ENCODE measurements around the gene MALSU1. TPM values are rescaled to one million over a fixed set of nuclear protein-coding genes. Genes with fewer than 3 reads are reported as not detected.

Gene MALSU1
- total RNA-seq, 1 donor from 2014 or later: 22.4 TPM

GRCh38 chr7:23294549-23295400 lies 4.4 kb upstream of the MALSU1 start:
- peaks cover 0 to 4% of the 10 kb centered on the region in 2 donors for H3K4me1 ChIP-seq
- no peaks in the 10 kb centered on the region for H3K9me3 ChIP-seq
- DNase-seq (ENCODE audit: low spot score in 2 of 2): no peak
- no peak overlapping the region for H3K4me3 ChIP-seq
- H3K36me3 ChIP-seq: no peaks in the 10 kb centered on the region
- intact Hi-C loops (cut with DNase I): loop anchor here (5.0 to 10.0 kb wide), 4 partner anchors 238 to 570 kb away; partner anchors contain the start of genes CCDC126, IL6 and TRA2A
- no peak for TF ChIP-seq CTCF (IDR thresholded peaks at IDR 0.05)
- H3K27me3 ChIP-seq: no peaks in the 10 kb centered on the region
- H3K27ac ChIP-seq: no peak overlapping the region

GRCh38 chr7:23295401-23295697 lies 3.8 kb upstream of the MALSU1 start:
- intact Hi-C loops (cut with DNase I): loop anchor here (5.0 to 10.0 kb wide), 4 partner anchors 237 to 571 kb away; partner anchors contain the start of genes CCDC126, IL6 and TRA2A
- Histone ChIP-seq H3K36me3 (no peaks in the 10 kb centered on the region), H3K27me3 (no peaks in the 10 kb centered on the region), H3K4me1 (peaks cover 0 to 6% of the 10 kb centered on the region in 2 donors), H3K27ac (no peak overlapping the region), H3K4me3 (no peak overlapping the region), H3K9me3 (no peaks in the 10 kb centered on the region)
- DNase-seq (ENCODE audit: low spot score in 2 of 2): no peak
- TF ChIP-seq CTCF (IDR thresholded peaks at IDR 0.05): no peak

- intact Hi-C loops (cut with DNase I): loop anchor here (1.0 to 10.0 kb wide), 6 partner anchors 117 to 1872 kb away; partner anchors contain the start of genes CCDC126, IL6 and TRA2A
- no peak for TF ChIP-seq CTCF (IDR thresholded peaks at IDR 0.05)
- Histone ChIP-seq H3K27me3 (no peaks in the 10 kb centered on the region), H3K27ac (peak overlapping the region; percentile 75 to 79), H3K4me3 (peak overlapping the region; percentile 78 to 91), H3K36me3 (peaks cover 7 to 12% of the 10 kb centered on the region in 2 donors), H3K9me3 (no peaks in the 10 kb centered on the region), H3K4me1 (peaks cover 8 to 17% of the 10 kb centered on the region in 2 donors)
- no peak for DNase-seq (ENCODE audit: low spot score in 2 of 2)
Measured at GRCh38 chr7:23298141-23298881, 828 bp upstream of the MALSU1 start.

GRCh38 chr7:23299770-23300300 lies 696 bp downstream of the MALSU1 start:
- Histone ChIP-seq H3K9me3 (no peaks in the 10 kb centered on the region), H3K4me3 (peak overlapping the region; percentile 78 to 91), H3K4me1 (peaks cover 8 to 17% of the 10 kb centered on the region in 2 donors), H3K36me3 (peaks cover 11 to 13% of the 10 kb centered on the region in 2 donors), H3K27me3 (no peaks in the 10 kb centered on the region), H3K27ac (peak overlapping the region; percentile 75 to 79)
- no peak for TF ChIP-seq CTCF (IDR thresholded peaks at IDR 0.05)
- intact Hi-C loops (cut with DNase I): loop anchor here (2.0 to 10.0 kb wide), 5 partner anchors 232 to 1873 kb away; partner anchors contain the start of genes CCDC126, IL6 and TRA2A
- no peak for DNase-seq (ENCODE audit: low spot score in 2 of 2)

- peaks cover 23 to 45% of the 10 kb centered on the region in 2 donors for H3K36me3 ChIP-seq
- no peak for DNase-seq (ENCODE audit: low spot score in 2 of 2)
- no peak for TF ChIP-seq CTCF (IDR thresholded peaks at IDR 0.05)
- no peak overlapping the region for H3K4me3 ChIP-seq
- H3K27me3 ChIP-seq: no peaks in the 10 kb centered on the region
- no peaks in the 10 kb centered on the region for H3K9me3 ChIP-seq
- H3K27ac ChIP-seq: no peak overlapping the region
- intact Hi-C loops (cut with DNase I): no loop called here
- H3K4me1 ChIP-seq: no peaks in the 10 kb centered on the region
Measured at GRCh38 chr7:23306936-23307521, 7.9 kb downstream of the MALSU1 start.
